A673 (cell line): ENCODE measurements around the gene AGBL4. TPM values are rescaled to one million over a fixed set of nuclear protein-coding genes. Genes with fewer than 3 reads are reported as not detected.
A peak's percentile ranks its signal among the peaks of the same experiment; 100 is the strongest.

ENCODE experiments used
- BruUV-seq: library from RNA; stranded (reverse); fragments of 400-500 nt; replicated peaks from 2 replicates; lab custom pipeline; 2021; lab: Mats Ljungman, UMichigan
- CTCF ChIA-PET: fragments of 300-600 bp; sonication (Branson Sonifier 250); formaldehyde crosslinking; loops from one replicate; lab custom pipeline; 2022; ENCODE audit warnings: antibody characterized with exemption; lab: Charles Lee
- POLR2A ChIA-PET: fragments of 300-600 bp; sonication (Branson Sonifier 250); formaldehyde crosslinking; loops from one replicate; lab custom pipeline; 2022; ENCODE audit warnings: antibody characterized with exemption; ENCODE audit not compliant: low non-redundant PET; lab: Charles Lee
- DNase-seq: peaks from one replicate; pipeline ENCODE4 v3.0.0-alpha.2; 2015; ENCODE audit warnings: low spot score
- H3K27ac ChIP-seq: fragments of 200-600 bp; sonication (generic); 2 replicates; pipeline ENCODE4 v1.5.1; 2016; ENCODE audit warnings: mixed run types, low read depth, mild to moderate bottlenecking, mixed read lengths, antibody characterized with exemption, low read length; ENCODE audit not compliant: poor library complexity, severe bottlenecking
- H3K27me3 ChIP-seq: fragments of 200-600 bp; sonication (generic); replicated peaks from 2 replicates; pipeline ENCODE4 v1.6.1; 2017; ENCODE audit warnings: mixed run types, low read depth, mild to moderate bottlenecking, mixed read lengths, antibody characterized with exemption, low read length; ENCODE audit not compliant: insufficient read depth, poor library complexity
- H3K36me3 ChIP-seq: fragments of 200-600 bp; sonication (generic); 2 replicates; pipeline ENCODE4 v1.6.1; 2016; ENCODE audit warnings: mixed run types, mild to moderate bottlenecking, mixed read lengths, antibody characterized with exemption, low read length; ENCODE audit not compliant: insufficient read depth, poor library complexity, severe bottlenecking
- H3K4me1 ChIP-seq: fragments of 200-600 bp; sonication (generic); 2 replicates; pipeline ENCODE4 v1.6.1; 2017; ENCODE audit warnings: mixed run types, mild to moderate bottlenecking, mixed read lengths, antibody characterized with exemption, low read length; ENCODE audit not compliant: insufficient read depth, poor library complexity, severe bottlenecking
- H3K4me3 ChIP-seq: fragments of 200-600 bp; sonication (generic); 2 replicates; pipeline ENCODE4 v1.5.1; 2016; ENCODE audit warnings: low read depth, mixed run types, mild to moderate bottlenecking, mixed read lengths, low read length; ENCODE audit not compliant: poor library complexity, severe bottlenecking
- H3K9me3 ChIP-seq: fragments of 200-600 bp; sonication (generic); 2 replicates; pipeline ENCODE4 v1.6.1; 2016; ENCODE audit warnings: mixed run types, low read depth, mild to moderate bottlenecking, mixed read lengths, antibody characterized with exemption, low read length; ENCODE audit not compliant: poor library complexity, severe bottlenecking
- CTCF ChIP-seq: fragments of 300-800, 200-600 bp; sonication (generic); conservative IDR thresholded peaks from 2 replicates; pipeline ENCODE4 v1.5.1; 2017; ENCODE audit warnings: low read depth, mild to moderate bottlenecking, antibody characterized with exemption, low read length, moderate library complexity, mixed read lengths
- EZH2 ChIP-seq: fragments of 200-600 bp; sonication (generic); IDR thresholded peaks from 2 replicates; pipeline ENCODE4 v1.6.1; 2017; ENCODE audit warnings: borderline replicate concordance, low read depth, mild to moderate bottlenecking, mixed read lengths, antibody characterized with exemption, low read length; ENCODE audit not compliant: poor library complexity, severe bottlenecking
- intact Hi-C: fragments of 100-400 bp; cut with micrococcal nuclease; formaldehyde crosslinking; loops from one replicate; pipeline ENCODE4 v1.10.0; 2022; ENCODE audit not compliant: unreplicated experiment
- total RNA-seq: library from RNA; stranded (reverse); gene quantifications from 2 replicates; pipeline ENCODE4 v1.2.3, GENCODE V29; 2021

AGBL4 gene
- total RNA-seq, 1 experiment from 2014 or later, result 0.32 TPM

GRCh38 chr1:49728377-49728776 lies 295.4 kb downstream of the AGBL4 start:
- peak; percentile 5 for DNase-seq
- H3K9me3 ChIP-seq, result no peaks in the 10 kb centered on the region

GRCh38 chr1:49723662-49724061 lies 300.1 kb downstream of the AGBL4 start:
- ChIA-PET POLR2A (no interaction called here), CTCF (no interaction called here)
- no peaks in the 10 kb centered on the region for H3K9me3 ChIP-seq
- intact Hi-C loops, result no loop called here
- H3K4me3 ChIP-seq, result no peak overlapping the region
- H3K4me1 ChIP-seq, result no peaks in the 10 kb centered on the region
- no TSS peak for BruUV-seq
- no peak for DNase-seq
- H3K36me3 ChIP-seq, result no peaks in the 10 kb centered on the region
- TF ChIP-seq EZH2, result no peak
- TF ChIP-seq CTCF, result no peak
- H3K27ac ChIP-seq, result no peak overlapping the region
- H3K27me3 ChIP-seq, result no peaks in the 10 kb centered on the region

More at GRCh38 chr1:49728377-49728776, 295.4 kb downstream of the AGBL4 start:
- intact Hi-C loops, result no loop called here
- Histone ChIP-seq H3K27ac (no peak overlapping the region), H3K27me3 (no peaks in the 10 kb centered on the region), H3K4me1 (no peaks in the 10 kb centered on the region), H3K4me3 (no peak overlapping the region), H3K36me3 (no peaks in the 10 kb centered on the region)
- no peak for TF ChIP-seq EZH2
- ChIA-PET CTCF (no interaction called here), POLR2A (no interaction called here)
- BruUV-seq, result no TSS peak

- intact Hi-C loops, result no loop called here
- Histone ChIP-seq H3K36me3 (no peaks in the 10 kb centered on the region), H3K27ac (no peak overlapping the region), H3K4me1 (no peaks in the 10 kb centered on the region), H3K9me3 (no peaks in the 10 kb centered on the region), H3K4me3 (no peak overlapping the region), H3K27me3 (no peaks in the 10 kb centered on the region)
- CTCF ChIA-PET, result no interaction called here
- POLR2A ChIA-PET, result no interaction called here
- no TSS peak for BruUV-seq
- DNase-seq, result peak; percentile 35
- TF ChIP-seq EZH2, result no peak
- TF ChIP-seq CTCF, result no peak
These were observed 329.4 kb downstream of the AGBL4 start for GRCh38 chr1:49694251-49694827.

- Histone ChIP-seq H3K27ac (no peak overlapping the region), H3K27me3 (no peaks in the 10 kb centered on the region), H3K4me3 (no peak overlapping the region), H3K36me3 (no peaks in the 10 kb centered on the region), H3K4me1 (no peaks in the 10 kb centered on the region), H3K9me3 (no peaks in the 10 kb centered on the region)
- DNase-seq, result no peak
- ChIA-PET CTCF (no interaction called here), POLR2A (no interaction called here)
- TF ChIP-seq CTCF (no peak), EZH2 (no peak)
- intact Hi-C loops, result no loop called here
- no TSS peak for BruUV-seq
These were observed 337.6 kb downstream of the AGBL4 start for GRCh38 chr1:49686107-49686506.
